HepG2 (cell line): Measurements from ENCODE around the gene NUDCD2. TPM values are rescaled to one million over a fixed set of nuclear protein-coding genes. Genes with fewer than 3 reads are reported as not detected.
A peak's percentile ranks its signal among the peaks of the same experiment; 100 is the strongest.

ENCODE experiments used
- CREM ChIP-seq, 2 experiments: sonication (generic) in 1 of 2; formaldehyde crosslinking in 1 of 2; IDR thresholded peaks; 2 replicates each; pipeline versions ENCODE4 v1.4.0 to v1.6.1; 2016 to 2020; ENCODE audit warnings: antibody characterized with exemption in 1 of 2, mild to moderate bottlenecking in 1 of 2, missing genetic modification reagents in 1 of 2
- ETV6 ChIP-seq: sonication (generic); formaldehyde crosslinking; conservative IDR thresholded peaks from 2 replicates; pipeline ENCODE4 v1.4.0; 2020; ENCODE audit warnings: missing genetic modification reagents
- FOXA1 ChIP-seq, 2 experiments: fragments of 450-650 bp in 1 of 2; sonication (generic) in 1 of 2; formaldehyde crosslinking in 1 of 2; IDR thresholded peaks; 2 replicates each; pipeline versions ENCODE4 v1.4.0 to v1.6.1; 2016 to 2020; ENCODE audit warnings: missing genetic modification reagents in 1 of 2
- HNRNPK ChIP-seq: fragments of 200-400 bp; formaldehyde crosslinking; IDR thresholded peaks from 2 replicates; pipeline ENCODE4 v1.6.1; 2018; ENCODE audit warnings: low read length, low read depth, moderate library complexity, mild to moderate bottlenecking; ENCODE audit not compliant: poor library complexity, severe bottlenecking
- KDM6A ChIP-seq: IDR thresholded peaks from 2 replicates; pipeline ENCODE4 v1.6.1; 2016; ENCODE audit warnings: low read depth
- KIAA2018 ChIP-seq: sonication (generic); formaldehyde crosslinking; IDR thresholded peaks from 2 replicates; pipeline ENCODE4 v1.5.0; 2020; ENCODE audit warnings: mild to moderate bottlenecking, missing genetic modification reagents, borderline replicate concordance
- NONO ChIP-seq, 2 experiments: fragments of 450-650 bp in 1 of 2; sonication (generic) in 1 of 2; formaldehyde crosslinking in 1 of 2; IDR thresholded peaks in 1 of 2; conservative IDR thresholded peaks in 1 of 2; 2 replicates each; pipeline versions ENCODE4 v1.6.1 to v1.8.0; 2017 to 2022; ENCODE audit warnings: mild to moderate bottlenecking in 1 of 2, missing genetic modification reagents in 1 of 2, moderate library complexity in 1 of 2
- SSRP1 ChIP-seq: IDR thresholded peaks from 2 replicates; pipeline ENCODE4 v1.6.1; 2016; ENCODE audit warnings: control low read depth
- STAT5B ChIP-seq: sonication (generic); formaldehyde crosslinking; IDR thresholded peaks from 2 replicates; pipeline ENCODE4 v1.4.0; 2020; ENCODE audit warnings: missing genetic modification reagents
- THAP11 ChIP-seq: IDR thresholded peaks from 2 replicates; pipeline ENCODE4 v1.6.1; 2016; ENCODE audit warnings: missing biosample characterization, missing genetic modification reagents
- ZHX2 ChIP-seq, 2 experiments: sonication (generic) in 1 of 2; formaldehyde crosslinking in 1 of 2; IDR thresholded peaks; 2 replicates each; pipeline versions ENCODE4 v1.6.1 to v1.9.0; 2014 to 2022; ENCODE audit warnings: antibody characterized with exemption in 1 of 2, borderline replicate concordance in 1 of 2, inconsistent platforms in 1 of 2, low read depth in 1 of 2, missing genetic modification reagents in 1 of 2
- ZNF564 ChIP-seq: sonication (generic); formaldehyde crosslinking; IDR thresholded peaks from 2 replicates; pipeline ENCODE4 v1.8.1; 2023; ENCODE audit warnings: mild to moderate bottlenecking, missing genetic modification reagents
- ZSCAN31 ChIP-seq: sonication (generic); formaldehyde crosslinking; IDR thresholded peaks from 2 replicates; pipeline ENCODE4 v1.5.0; 2020; ENCODE audit warnings: low read depth, mild to moderate bottlenecking, missing genetic modification reagents
- polyA plus RNA-seq, 8 experiments: library from polyadenylated mRNA; depleted of rRNA in 3 of 8; stranded (reverse) in 7 of 8; unstranded in 1 of 8; fragments of >200 nt; fragmentation: Illumina TruSeq in 4 of 8; extraction: Trizol in 4 of 8; gene quantifications; 2 replicates each; pipeline versions ENCODE4 v1.2.1 to v1.2.3, GENCODE V29; 2011 to 2016; ENCODE audit warnings: low read depth in 4 of 8, missing spikeins in 1 of 8, mixed read lengths in 1 of 8; ENCODE audit not compliant: insufficient read depth in 1 of 8
- total RNA-seq, 5 experiments: library from RNA; depleted of rRNA; stranded (reverse); fragments of >200 nt; fragmentation: Illumina TruSeq; extraction: Trizol; gene quantifications; 2 replicates each; pipeline ENCODE4 v1.2.3, GENCODE V29; 2016; ENCODE audit warnings: low read depth in 1 of 5

NUDCD2 gene
- total and polyA plus RNA-seq, 2 of the 13 experiments (the other 11 are each of a cell fraction or from before 2014, with no cell fraction given), result 14.8 to 39.2 TPM

DNA sequence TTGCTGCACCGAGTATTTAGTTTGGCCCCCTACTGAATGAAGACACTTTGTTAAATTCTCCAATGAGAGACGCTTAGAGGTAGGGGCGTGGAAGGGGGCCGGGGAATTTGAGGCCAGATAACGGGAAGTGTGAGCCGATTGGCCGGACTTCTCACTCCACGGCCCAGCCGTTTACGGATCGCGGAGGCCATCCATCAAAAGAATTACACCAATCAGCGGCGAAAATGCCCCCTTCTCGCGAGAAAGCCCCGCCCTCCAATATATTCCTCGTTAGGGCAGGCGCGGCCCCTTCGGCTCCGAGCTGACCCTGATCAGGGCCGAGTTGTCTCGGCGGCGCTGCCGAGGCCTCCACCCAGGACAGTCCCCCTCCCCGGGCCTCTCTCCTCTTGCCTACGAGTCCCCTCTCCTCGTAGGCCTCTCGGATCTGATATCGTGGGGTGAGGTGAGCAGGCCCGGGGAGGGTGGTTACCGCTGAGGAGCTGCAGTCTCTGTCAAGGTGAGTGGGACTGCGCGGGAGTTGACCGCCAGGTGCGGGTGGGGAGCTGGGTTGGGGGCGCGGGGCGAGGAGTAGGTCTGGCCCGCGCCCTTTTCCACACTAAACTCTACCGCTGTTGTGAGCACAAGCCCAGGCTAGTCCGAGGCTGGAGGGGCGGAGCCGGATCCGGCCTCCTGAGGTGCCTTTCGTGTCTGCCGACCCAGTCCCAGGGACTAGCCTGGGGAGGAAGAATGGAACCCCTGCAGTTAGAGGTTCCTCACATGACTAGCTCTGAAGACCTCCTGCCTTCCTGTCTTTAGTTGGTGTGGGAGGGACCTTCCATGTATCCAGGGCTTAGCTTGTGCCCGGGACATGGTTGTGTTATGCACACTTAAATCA lies 22.4 kb downstream of the NUDCD2 start, which contains the start of gene CCNG1 (continued):
- no peak for TF ChIP-seq ZHX2 (IDR thresholded peaks at IDR 0.05; ENCODE audit: low read depth)
- TF ChIP-seq ZHX2 (CRISPR knock-in tag; IDR thresholded peaks at IDR 0.05; ENCODE audit: borderline replicate concordance), result no peak
- TF ChIP-seq FOXA1 (IDR thresholded peaks at IDR 0.05), result no peak
- TF ChIP-seq FOXA1 (CRISPR knock-in tag; IDR thresholded peaks at IDR 0.05), result no peak; the same call in 1 of the 2 replicates
- TF ChIP-seq NONO (IDR thresholded peaks at IDR 0.05), result no peak
- TF ChIP-seq NONO (CRISPR knock-in tag; conservative IDR thresholded peaks at IDR 0.05), result peak; percentile 61; the same call in 1 of the 2 replicates
- TF ChIP-seq ETV6, result no peak; the same call in 1 of the 2 replicates
- TF ChIP-seq THAP11 (CRISPR knock-in tag), result peak; percentile 33; the same call in 1 of the 2 replicates
- no peak for TF ChIP-seq STAT5B (CRISPR knock-in tag)
- TF ChIP-seq ZSCAN31 (CRISPR knock-in tag), result no peak
- TF ChIP-seq CREM (IDR thresholded peaks at IDR 0.05), result peak; percentile 49; the same call in 1 of the 2 replicates
- TF ChIP-seq CREM (CRISPR knock-in tag; IDR thresholded peaks at IDR 0.05), result no peak
- peak; percentile 72; the same call in 1 of the 2 replicates for TF ChIP-seq KIAA2018 (CRISPR knock-in tag)
- TF ChIP-seq ZNF564, result no peak
- TF ChIP-seq KDM6A (CRISPR knock-in tag), result no peak
- TF ChIP-seq HNRNPK, result no peak
- TF ChIP-seq SSRP1, result no peak
